Panc1 (cell line): ENCODE measurements around the gene METTL9.

Experiments
- POLR2AphosphoS5 ChIP-seq: IDR thresholded peaks from 2 replicates; pipeline ENCODE4 v1.6.1; 2012; ENCODE audit warnings: mild to moderate bottlenecking, low read depth, low read length, moderate library complexity
- SIN3A ChIP-seq: IDR thresholded peaks from 2 replicates; pipeline ENCODE4 v1.6.1; 2012; ENCODE audit warnings: low read depth, mild to moderate bottlenecking, low read length, moderate library complexity, borderline replicate concordance; ENCODE audit not compliant: insufficient read depth
- TCF7L2 ChIP-seq: IDR thresholded peaks from 2 replicates; pipeline ENCODE4 v1.6.1; 2011; ENCODE audit warnings: mild to moderate bottlenecking, low read depth, low read length, inconsistent platforms
- TF ChIP-seq, protein P1 (sequence below): fragments of 450-650 bp; IDR thresholded peaks from 2 replicates; pipeline ENCODE4 v1.5.1; 2017; ENCODE audit warnings: mild to moderate bottlenecking
- TF ChIP-seq, protein P2 (sequence below), 2 experiments: IDR thresholded peaks; 2 replicates each; pipeline ENCODE4 v1.6.1; 2011 to 2012; ENCODE audit warnings: low read depth in 2 of 2, control low read depth in 1 of 2, low read length in 1 of 2, mild to moderate bottlenecking in 1 of 2, moderate library complexity in 1 of 2; ENCODE audit not compliant: insufficient read depth in 1 of 2

DNA sequence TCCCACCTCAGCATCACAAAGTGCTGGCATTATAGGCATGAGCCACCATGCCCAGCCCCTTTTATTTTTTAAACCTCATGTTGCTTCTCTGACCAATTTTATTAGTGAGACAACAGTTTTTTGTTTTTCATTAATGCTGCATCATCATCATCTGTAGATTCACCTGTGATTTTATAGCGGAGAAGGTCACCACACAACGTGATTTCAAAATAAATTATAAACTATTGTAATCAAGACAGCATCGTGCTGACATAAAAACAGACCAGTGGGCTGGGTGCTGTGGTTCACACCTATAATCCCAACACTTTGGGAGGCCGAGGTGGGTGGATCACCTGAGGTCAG, 28.7 kb upstream of the METTL9 start:
- TF ChIP-seq, protein P1, sequence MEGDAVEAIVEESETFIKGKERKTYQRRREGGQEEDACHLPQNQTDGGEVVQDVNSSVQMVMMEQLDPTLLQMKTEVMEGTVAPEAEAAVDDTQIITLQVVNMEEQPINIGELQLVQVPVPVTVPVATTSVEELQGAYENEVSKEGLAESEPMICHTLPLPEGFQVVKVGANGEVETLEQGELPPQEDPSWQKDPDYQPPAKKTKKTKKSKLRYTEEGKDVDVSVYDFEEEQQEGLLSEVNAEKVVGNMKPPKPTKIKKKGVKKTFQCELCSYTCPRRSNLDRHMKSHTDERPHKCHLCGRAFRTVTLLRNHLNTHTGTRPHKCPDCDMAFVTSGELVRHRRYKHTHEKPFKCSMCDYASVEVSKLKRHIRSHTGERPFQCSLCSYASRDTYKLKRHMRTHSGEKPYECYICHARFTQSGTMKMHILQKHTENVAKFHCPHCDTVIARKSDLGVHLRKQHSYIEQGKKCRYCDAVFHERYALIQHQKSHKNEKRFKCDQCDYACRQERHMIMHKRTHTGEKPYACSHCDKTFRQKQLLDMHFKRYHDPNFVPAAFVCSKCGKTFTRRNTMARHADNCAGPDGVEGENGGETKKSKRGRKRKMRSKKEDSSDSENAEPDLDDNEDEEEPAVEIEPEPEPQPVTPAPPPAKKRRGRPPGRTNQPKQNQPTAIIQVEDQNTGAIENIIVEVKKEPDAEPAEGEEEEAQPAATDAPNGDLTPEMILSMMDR: no peak
- TF ChIP-seq POLR2AphosphoS5 (no peak), SIN3A (no peak), TCF7L2 (no peak)
- TF ChIP-seq, protein P2, sequence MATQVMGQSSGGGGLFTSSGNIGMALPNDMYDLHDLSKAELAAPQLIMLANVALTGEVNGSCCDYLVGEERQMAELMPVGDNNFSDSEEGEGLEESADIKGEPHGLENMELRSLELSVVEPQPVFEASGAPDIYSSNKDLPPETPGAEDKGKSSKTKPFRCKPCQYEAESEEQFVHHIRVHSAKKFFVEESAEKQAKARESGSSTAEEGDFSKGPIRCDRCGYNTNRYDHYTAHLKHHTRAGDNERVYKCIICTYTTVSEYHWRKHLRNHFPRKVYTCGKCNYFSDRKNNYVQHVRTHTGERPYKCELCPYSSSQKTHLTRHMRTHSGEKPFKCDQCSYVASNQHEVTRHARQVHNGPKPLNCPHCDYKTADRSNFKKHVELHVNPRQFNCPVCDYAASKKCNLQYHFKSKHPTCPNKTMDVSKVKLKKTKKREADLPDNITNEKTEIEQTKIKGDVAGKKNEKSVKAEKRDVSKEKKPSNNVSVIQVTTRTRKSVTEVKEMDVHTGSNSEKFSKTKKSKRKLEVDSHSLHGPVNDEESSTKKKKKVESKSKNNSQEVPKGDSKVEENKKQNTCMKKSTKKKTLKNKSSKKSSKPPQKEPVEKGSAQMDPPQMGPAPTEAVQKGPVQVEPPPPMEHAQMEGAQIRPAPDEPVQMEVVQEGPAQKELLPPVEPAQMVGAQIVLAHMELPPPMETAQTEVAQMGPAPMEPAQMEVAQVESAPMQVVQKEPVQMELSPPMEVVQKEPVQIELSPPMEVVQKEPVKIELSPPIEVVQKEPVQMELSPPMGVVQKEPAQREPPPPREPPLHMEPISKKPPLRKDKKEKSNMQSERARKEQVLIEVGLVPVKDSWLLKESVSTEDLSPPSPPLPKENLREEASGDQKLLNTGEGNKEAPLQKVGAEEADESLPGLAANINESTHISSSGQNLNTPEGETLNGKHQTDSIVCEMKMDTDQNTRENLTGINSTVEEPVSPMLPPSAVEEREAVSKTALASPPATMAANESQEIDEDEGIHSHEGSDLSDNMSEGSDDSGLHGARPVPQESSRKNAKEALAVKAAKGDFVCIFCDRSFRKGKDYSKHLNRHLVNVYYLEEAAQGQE (IDR thresholded peaks at IDR 0.05; ENCODE audit: insufficient read depth in 1 of 2, low read depth in 2 of 2, low read length in 1 of 2): no peak
